Breast epithelium (tissue), 3 donors: ENCODE measurements around the gene METTL1.

Source experiments
- CTCF ChIP-seq, 3 donors: fragments of 450-650 bp; IDR thresholded peaks; one replicate each; pipeline ENCODE4 v1.5.1; 2016 to 2017; ENCODE audit warnings: antibody characterized with exemption in 3 of 3, mild to moderate bottlenecking in 3 of 3, moderate library complexity in 3 of 3
- POLR2A ChIP-seq: fragments of 450-650 bp; IDR thresholded peaks from one replicate; pipeline ENCODE4 v1.6.1; 2016; ENCODE audit warnings: antibody characterized with exemption, mild to moderate bottlenecking, moderate library complexity
- POLR2AphosphoS5 ChIP-seq, 3 donors: sonication (generic); formaldehyde crosslinking; IDR thresholded peaks; one replicate each; pipeline ENCODE4 v1.6.1; 2017; ENCODE audit warnings: antibody characterized with exemption in 3 of 3

GRCh38 chr12:57809425-57809824 is 37.5 kb upstream of the METTL1 start:
- TF ChIP-seq POLR2A (no peak), POLR2AphosphoS5 (IDR thresholded peaks at IDR 0.05) (no peak), CTCF (IDR thresholded peaks at IDR 0.05) (no peak)
